Endothelial cell of hepatic sinusoid (primary cell): Measurements from ENCODE around the gene TNFRSF6B.

ENCODE experiments used
- in situ Hi-C: cut with HindIII; loops from 2 replicates; pipeline ENCODE4 v1.10.0; 2017; ENCODE audit warnings: low sequenced_read_pairs

The TNFRSF6B gene

DNA sequence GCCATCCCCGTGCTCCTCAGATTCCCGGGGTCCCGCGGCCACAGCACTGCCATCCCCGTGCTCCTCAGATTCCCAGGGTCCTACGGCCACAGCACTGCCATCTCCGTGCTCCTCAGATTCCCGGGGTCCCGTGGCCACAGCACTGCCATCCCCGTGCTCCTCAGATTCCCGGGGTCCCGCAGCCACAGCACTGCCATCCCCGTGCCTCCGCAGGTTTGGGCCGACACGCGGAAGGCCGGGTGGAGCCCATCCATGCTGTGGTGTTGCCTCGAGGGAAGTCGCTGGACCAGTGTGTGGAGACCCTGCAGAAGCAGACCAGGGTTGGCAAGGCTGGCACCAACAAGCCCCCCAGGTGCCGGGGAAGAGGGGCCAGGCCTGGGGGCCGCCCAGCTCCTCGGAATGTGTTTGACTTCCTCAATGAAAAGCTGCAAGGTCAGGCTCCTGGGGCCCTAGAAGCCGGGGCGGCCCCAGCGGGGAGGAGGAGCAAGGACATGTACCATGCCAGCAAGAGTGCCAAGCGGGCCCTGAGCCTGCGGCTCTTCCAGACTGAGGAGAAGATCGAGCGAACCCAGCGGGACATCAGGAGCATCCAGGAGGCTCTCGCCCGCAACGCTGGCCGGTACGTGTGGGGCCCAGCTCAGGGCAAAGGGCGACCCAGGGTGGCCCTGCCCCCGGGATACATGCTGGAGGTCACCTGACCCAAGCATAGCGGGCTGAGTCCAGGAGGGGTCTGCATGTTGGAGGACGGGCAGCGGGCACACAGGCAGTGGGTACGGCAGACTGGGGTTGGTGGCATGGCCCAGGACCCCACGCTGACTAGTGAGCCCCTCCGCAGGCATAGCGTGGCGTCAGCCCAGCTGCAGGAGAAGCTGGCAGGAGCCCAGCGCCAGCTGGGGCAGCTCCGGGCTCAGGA lies 38.8 kb downstream of the TNFRSF6B start:
- in situ Hi-C loops, result no loop called here

DNA sequence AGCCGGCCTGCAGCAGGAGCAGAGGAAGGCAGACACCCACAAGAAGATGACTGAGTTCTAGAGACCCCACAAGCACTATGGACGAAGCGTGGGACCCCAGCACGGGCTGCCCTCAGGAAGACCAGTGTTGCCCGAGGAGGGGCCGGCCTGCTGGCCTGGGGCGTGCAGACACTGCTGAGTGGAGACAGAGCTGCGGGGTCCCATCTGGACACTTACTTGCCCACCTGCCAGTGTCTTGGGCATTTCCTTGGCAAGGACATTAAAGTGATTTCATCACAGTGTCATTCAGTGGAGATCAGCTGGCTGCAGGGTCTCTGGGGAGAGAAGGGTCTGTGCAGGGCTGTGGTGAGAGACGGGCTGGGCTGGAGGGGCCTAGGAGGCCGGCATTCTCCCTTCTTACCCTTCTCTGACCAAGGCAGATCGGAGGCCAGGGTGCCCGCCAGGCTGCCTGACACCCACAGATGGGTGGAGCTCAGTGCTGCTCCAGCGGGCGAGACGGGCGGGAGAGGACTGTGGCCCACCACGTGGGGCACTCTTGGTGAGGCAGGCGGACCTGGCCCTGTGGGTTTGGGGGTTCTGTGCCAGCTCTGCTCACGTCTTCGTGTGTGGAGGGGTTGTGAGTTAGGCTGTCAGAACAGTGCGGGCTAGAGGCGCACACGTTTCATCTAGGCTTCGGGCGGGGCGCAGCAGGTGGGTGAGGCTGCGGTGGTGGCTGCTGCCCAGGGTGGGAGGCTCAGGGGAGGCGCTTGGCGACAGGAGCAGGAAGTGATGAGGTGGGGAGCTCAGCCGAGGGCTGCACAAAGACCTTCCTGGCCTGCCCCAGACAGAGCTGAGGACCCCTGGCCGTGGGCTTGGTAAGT lies 39.6 kb downstream of the TNFRSF6B start, which contains the start of gene LIME1:
Gene LIME1, plus strand, starts transcription at position 806 of the 860 bp plus-strand sequence. CDS start 886 bp downstream, outside the sequence.
- in situ Hi-C loops, result no loop called here

DNA sequence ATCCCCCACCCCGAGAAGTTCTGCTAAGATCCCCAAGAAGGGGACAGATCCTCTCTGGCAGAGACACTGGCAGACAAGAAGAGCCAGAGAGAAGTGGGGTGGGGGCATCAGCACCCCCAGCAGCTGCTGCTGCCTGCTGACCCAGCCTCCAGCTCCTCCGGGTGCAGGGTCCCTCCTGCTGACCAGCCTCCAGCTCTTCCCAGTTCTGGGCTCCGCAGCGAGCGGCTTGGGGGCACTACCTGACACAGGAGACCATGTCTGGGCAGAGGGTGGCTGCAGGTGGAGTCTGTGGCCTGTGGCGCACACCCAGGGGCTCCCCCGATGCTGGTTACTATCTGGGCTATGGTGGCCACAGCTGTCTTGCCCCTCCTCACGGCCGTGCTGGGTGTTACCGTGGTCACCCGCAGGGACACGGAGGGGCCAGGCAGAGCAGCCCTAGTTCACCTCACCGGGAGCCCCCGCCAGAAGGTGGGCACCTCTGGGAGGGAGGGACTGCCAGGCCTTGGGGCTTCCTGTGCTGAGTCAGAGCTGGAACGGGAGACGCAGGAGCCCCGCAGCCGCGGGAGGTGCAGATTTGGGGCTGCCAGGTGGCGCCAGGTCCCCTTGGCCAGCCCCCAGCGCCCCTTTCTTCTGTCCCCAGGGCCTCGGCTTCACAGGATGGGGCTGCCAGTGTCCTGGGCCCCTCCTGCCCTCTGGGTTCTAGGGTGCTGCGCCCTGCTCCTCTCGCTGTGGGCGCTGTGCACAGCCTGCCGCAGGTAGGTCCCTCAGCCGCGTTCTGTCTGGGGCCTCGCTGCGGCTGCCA lies 40.6 kb downstream of the TNFRSF6B start:
- in situ Hi-C loops, result no loop called here

DNA sequence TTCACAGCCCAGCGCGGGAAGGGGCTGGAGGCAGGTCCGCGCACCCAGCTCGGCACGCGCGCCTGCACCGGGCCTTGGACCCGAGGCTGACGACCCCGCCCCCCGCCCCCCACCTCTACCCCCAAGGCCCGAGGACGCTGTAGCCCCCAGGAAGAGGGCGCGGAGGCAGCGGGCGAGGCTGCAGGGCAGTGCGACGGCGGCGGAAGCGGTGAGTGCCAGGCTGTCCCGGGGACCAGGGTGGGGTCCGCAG lies 41.2 kb downstream of the TNFRSF6B start:
- in situ Hi-C loops, result no loop called here

DNA sequence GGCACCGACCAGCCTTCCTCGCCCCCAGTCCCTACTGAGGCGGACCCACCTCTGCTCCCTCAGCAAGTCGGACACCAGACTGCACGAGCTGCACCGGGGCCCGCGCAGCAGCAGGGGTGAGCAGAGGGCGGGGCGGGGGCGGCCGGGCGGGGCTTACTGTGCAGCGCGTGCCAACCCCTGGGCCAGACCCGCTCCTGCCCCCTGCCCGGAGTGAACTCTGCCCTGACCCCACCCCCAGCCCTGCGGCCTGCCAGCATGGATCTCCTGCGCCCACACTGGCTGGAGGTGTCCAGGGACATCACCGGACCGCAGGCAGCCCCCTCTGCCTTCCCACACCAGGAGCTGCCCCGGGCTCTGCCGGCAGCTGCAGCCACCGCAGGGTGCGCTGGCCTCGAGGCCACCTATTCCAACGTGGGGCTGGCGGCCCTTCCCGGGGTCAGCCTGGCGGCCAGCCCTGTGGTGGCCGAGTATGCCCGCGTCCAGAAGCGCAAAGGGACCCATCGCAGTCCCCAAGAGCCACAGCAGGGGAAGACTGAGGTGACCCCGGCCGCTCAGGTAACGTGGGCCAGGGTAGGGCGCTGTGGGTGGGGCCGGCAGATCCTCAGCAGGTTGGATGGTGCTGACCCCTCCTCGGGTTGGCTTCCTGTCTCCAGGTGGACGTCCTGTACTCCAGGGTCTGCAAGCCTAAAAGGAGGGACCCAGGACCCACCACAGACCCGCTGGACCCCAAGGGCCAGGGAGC lies 41.7 kb downstream of the TNFRSF6B start:
- in situ Hi-C loops, result no loop called here

DNA sequence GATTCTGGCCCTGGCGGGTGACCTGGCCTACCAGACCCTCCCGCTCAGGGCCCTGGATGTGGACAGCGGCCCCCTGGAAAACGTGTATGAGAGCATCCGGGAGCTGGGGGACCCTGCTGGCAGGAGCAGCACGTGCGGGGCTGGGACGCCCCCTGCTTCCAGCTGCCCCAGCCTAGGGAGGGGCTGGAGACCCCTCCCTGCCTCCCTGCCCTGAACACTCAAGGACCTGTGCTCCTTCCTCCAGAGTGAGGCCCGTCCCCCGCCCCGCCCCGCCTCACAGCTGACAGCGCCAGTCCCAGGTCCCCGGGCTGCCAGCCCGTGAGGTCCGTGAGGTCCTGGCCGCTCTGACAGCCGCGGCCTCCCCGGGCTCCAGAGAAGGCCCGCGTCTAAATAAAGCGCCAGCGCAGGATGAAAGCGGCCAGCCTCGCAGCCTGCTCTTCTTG lies 42.3 kb downstream of the TNFRSF6B start:
- in situ Hi-C loops, result no loop called here

DNA sequence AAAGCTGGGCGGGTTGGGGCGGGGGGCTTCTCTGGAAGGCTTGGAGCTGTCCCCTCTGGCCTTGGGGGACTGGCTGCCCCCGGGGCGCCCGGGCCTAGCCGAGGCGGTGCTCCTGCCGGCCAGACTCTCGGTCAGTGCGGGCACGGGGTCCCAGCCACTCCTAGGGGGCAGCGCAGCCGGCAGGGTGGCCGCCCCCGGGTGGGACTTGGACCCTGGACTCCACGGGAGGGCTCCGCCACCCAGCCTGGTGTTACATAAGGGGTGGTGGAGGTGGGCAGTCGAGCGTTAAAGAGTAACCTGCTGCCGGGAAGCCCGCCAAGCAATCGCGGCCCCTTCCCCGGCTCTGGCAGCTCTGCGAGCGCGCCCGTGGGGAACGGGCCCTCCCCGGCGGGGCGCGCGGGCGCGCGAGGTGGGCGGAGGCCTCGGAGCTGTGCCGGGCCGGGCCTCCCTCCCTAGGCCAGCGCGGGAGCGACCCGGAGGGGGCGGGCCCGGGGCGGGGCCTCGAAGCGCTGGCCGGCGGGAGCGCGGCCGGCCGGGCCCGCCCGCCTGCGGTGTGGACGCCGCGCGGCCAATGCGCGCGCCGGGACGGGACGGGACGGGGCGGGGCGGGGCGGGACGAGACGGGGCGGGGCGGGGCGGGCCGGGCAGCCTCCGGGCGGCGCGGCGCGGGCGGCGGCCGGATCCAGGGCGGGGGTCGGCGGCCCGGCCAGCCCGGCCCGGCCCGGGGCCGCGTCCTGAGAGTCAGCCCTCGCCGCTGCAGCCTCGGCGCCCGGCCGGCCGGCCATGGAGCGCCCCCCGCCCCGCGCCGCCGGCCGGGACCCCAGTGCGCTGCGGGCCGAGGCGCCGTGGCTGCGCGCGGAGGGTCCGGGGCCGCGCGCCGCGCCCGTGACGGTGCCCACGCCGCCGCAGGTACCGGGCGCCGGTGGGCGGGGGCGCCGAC lies 42.9 kb downstream of the TNFRSF6B start, which contains the start of gene SLC2A4RG:
Gene SLC2A4RG, plus strand, starts transcription at position 647 of the 940 bp plus-strand sequence. Its CDS starts 137 bp downstream, at position 784.
- in situ Hi-C loops, result no loop called here

DNA sequence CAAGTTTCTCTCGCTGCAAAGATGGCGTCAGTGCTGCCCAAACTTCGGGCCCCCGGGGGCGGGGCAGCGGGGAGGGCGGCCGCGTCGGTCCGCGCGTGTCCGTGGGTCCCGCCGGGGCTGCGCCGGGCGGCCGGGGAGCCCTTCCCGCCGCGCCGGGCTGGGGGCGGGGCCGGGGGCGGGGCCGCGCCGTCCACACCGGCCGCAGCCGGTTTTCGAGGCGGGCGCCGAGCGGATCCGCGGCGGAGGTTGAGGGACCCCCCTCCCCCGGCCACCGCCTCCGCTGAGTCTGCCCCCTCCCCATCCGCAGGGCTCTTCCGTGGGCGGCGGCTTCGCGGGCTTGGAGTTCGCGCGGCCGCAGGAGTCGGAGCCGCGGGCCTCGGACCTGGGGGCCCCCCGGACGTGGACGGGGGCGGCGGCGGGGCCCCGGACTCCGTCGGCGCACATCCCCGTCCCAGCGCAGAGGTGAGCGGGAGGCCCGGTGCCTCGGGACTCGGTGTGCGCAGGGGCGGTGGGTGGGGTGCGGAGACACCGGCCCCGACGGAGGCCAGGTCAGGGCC lies 43.7 kb downstream of the TNFRSF6B start:
- in situ Hi-C loops, result no loop called here

DNA sequence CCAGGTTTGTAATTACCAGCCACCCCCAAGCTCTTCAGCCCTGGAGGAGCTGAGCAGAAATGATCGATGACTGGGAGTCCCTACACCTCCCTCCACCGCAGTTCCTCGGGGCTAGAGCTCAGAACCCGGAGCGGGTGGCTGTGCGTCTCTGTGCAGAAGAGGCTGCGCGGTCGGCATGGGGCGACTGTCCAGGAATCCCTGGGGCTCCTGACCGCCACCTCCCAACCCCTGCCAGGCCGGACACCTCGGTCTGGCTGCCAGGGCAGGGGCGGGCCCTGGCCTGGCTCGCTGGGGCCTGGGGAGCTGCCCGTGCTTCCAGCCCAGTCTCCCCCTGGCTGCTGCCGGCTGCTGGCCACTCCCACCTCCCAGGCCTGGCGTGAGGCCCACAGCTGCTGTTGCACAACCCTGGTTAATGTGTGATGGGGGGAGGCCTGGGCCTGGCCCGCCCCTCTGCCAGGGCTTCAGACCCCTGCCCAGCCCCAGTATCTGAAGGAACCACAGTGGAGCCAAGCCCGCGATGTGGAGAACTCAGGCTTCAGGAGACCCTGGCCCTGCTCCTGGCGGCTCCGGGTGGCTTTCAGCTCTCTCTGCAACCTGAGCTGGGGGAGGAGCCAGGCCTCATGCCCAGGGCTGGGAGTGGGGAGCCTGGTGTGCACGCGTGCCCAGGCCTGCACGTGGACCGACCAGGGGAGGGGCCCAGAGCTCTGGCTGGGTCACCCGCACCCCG lies 44.3 kb downstream of the TNFRSF6B start:
- in situ Hi-C loops, result no loop called here

DNA sequence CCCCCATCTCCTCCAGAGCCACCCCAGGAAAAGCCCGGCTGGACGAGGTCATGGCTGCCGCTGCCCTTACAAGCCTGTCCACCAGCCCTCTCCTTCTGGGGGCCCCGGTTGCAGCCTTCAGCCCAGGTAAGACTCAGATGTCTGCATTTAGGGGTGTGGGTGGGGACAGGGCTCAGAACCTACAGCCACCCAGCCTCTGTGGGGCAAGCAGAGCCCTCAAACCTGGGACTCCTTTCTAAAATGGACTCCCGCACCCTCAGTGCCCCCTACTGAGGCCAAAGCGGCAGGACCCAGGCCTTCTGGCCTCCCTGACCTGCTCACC lies 44.9 kb downstream of the TNFRSF6B start:
- in situ Hi-C loops, result no loop called here

DNA sequence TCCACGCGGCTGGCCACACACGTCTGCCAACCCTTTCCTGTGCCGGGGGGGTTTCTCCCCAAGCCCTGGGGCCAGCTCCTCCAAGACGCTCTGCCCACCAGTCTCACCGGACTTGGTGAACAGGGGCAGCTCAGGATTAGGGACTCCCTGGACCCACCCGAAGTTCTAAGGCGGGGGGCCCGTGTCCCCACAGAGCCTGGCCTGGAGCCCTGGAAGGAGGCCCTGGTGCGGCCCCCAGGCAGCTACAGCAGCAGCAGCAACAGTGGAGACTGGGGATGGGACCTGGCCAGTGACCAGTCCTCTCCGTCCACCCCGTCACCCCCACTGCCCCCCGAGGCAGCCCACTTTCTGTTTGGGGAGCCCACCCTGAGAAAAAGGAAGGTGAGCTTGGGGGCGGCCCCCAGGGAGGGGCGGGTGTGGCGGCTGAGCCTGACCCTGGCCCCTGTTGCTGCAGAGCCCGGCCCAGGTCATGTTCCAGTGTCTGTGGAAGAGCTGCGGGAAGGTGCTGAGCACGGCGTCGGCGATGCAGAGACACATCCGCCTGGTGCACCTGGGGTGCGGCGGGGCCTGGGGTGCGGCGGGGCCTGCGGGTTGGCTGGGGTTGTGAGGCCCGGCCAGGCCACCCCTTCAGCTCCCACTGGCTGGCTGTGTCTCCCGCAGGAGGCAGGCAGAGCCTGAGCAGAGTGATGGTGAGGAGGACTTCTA lies 45.4 kb downstream of the TNFRSF6B start:
- in situ Hi-C loops, result no loop called here

DNA sequence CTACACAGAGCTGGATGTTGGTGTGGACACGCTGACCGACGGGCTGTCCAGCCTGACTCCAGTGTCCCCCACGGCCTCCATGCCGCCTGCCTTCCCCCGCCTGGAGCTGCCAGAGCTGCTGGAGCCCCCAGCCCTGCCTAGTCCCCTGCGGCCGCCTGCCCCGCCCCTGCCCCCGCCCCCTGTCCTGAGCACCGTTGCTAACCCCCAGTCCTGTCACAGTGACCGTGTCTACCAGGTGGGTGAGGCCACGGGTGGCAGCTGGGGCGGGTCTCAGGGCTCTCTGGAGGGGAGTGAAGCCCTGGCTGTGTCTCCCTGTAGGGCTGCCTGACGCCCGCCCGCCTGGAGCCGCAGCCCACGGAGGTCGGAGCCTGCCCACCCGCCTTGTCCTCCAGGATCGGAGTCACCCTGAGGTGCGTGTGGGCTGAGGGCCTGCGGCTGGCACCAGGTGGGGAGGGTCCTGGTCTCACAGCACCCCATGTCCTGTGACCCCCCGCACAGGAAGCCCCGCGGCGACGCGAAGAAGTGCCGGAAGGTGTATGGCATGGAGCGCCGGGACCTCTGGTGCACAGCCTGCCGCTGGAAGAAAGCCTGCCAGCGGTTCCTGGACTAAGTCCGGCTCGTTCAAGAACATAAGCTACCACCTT lies 46.1 kb downstream of the TNFRSF6B start:
- in situ Hi-C loops, result no loop called here

DNA sequence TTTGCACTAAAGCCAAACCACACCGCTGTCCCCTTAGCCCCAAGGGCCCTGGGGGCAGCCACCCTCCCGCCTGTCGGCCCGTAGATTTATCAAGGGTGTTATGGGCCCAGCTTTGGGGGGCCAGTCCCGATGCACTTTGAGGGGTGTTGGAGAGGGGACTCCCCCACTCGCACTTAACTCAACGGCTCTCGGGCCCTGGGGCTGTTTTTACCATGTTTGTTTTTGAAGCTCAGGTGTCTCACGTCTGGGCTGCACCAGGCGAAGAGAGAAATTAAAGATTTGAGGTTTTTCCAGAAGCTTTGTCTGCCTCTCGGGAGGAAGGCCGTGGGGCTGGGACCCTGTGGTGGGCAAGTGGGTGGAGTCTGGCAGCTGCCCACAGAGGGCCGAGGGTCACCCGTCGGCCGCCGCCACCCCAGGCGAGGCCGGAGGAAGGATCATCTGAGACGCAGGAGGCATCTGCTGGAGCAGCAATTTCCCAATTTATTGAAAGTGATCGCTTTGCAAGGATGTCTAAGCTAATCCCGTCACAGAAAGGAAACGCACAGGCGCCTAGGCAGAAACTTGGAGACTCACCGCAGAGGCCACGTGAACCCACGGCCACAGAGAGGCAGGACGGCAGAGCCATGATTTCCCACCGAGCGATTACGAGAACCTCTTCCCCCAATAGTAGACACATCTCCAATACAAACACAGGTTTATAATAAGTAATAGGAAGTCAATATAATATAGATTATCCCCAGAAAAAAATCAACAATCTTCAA lies 46.9 kb downstream of the TNFRSF6B start:
- in situ Hi-C loops, result no loop called here

DNA sequence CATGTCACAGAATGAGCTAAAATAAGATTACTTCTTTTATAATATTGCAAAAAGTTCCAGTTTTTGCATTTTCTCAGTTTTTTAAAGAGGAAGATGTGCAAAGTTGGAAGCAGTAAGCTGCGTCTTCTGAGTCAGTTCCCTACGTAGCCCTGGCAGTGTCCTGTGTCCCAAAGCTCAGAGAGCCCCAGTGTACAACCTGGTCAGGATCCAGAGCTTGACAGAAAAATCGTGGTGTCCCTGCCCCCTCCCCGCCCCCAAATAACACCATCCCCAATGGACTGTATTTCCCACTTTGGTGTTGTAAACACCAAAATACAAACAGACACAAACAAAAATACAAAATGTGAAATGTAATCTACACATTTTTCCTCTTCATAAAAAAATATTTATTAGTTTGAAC lies 47.7 kb downstream of the TNFRSF6B start:
- in situ Hi-C loops, result no loop called here

DNA sequence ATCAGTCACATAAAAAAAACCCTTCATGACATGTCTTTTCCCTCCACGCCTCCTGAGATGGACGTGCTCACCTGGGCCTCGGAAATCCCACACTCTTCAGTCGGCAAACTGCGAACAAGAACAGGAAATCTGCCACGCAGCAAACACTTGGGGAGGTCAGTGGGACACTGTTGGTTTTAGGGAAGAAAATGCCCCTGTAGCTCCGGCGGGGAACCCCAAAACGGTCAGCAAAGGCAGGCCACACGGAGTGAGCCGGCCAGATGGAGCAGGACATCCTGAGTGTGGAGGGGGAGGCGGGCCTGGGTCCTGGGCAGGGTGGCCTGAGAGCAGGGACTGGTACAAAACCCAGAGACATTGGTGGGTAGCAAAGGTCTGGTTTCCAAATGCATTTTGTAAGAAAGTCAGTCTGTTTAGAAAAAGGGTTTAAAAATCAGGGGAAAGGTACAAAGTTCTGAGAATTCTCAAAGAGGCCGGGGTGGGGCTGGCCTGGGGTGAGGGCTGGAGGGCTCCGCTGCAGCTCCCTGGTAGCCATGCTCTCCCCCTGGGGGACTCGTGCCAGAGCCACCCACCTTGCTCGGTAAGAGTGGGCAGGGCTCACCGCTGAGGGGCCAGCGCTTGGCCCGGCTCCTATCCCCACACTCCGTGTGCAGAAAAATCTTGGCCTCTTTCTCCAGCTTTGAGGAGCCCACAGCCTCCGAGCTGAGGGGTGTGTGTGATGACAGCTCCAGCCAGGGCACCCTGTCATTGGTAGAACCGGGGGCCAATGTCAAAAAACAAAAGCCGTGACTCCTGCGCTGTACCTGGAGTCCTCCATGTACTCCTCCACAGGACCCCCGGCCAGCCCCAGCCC lies 48.3 kb downstream of the TNFRSF6B start:
- in situ Hi-C loops, result no loop called here

DNA sequence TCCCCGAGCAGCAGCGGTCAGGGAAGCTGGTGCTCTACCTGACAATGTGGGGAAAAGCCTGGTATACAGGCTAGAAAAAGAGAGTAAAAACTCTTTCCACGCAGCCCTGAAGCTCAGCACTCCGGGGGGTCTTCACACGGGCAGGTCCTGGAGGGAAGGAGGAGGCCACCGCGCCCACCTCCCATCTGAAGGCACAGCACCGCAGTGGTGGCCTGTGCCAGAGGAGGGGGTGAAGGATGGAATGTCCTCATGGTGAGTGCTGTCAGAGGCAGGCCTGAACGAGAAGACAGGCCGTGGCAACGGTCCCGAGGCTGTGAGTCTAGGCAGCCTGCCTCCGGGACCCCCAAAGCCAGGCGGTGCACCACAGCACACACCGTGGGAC lies 49.0 kb downstream of the TNFRSF6B start:
- in situ Hi-C loops, result no loop called here
